Measurements from ENCODE around the gene DNAI4. TPM values are rescaled to one million over a fixed set of nuclear protein-coding genes. Genes with fewer than 3 reads are reported as not detected.
"Not testable (repeated sequence)": the region's sequence is repeated elsewhere in the genome, so short reads cannot be mapped to it uniquely, and the experiment has no call there.

The DNAI4 gene
- polyA plus RNA-seq, 1 of the 3 experiments (the other 2 are of a cell fraction): 1.3 TPM

DNA sequence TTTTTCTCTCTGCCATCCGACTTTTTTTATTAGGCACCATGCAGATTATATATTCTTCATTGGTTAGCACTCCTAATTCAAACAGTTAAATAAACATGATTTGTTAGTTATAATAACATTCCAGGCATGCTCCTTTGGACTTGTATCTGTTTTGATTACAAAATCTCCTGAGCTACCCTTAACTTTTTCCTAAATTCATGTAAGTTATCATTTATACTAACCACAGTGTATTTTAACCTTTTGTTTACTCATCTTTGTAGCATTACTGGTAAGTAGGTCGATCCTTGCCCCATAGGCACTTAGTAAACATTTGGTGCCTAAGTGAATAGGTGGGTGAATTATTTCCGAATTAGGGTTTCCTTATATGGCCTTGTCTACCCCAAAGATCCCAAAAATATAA is 43.9 kb upstream of the DNAI4 start (continued):
- no peak for TF ChIP-seq NRF1 (IDR thresholded peaks at IDR 0.05; ENCODE audit: low read depth, low read length)
- no peak for TF ChIP-seq RAD21 (IDR thresholded peaks at IDR 0.05; ENCODE audit: low read length)
- no peak for TF ChIP-seq RFX5 (IDR thresholded peaks at IDR 0.05; ENCODE audit: low read length)

DNA sequence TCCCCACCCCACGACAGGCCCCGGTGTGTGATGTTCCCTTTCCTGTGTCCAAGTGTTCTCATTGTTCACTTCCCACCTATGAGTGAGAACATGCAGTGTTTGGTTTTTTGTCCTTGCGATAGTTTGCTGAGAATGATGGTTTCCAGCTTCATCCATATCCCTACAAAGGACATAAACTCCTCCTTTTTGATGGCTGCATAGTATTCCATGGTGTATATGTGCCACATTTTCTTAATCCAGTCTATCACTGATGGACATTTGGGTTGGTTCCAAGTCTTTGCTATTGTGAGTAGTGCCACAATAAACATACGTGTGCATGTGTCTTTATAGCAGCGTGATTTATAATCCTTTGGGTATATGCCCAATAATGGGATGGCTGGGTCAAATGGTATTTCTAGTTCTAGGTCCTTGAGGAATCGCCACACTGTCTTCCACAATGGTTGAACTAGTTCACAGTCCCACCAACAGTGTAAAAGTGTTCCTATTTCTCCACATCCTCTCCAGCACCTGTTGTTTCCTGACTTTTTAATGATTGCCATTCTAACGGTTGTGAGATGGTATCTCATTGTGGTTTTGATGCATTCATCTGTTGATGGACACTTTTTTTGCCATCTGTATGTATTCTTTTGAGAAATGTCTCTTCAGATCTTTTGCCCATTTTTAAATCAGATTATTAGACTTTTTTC is 41.7 kb upstream of the DNAI4 start:
- H3K9me3 ChIP-seq; H3K27ac ChIP-seq (ENCODE audit: low read depth in 2 of 2, low read length in 1 of 2); H3K4me3 ChIP-seq (ENCODE audit: low read depth in 2 of 2, low read length in 1 of 2); DNase-seq; H3K27me3 ChIP-seq (ENCODE audit: insufficient read depth); H3F3A ChIP-seq (replicated peaks; ENCODE audit: insufficient read depth); H2AFZ ChIP-seq (ENCODE audit: low read depth); H3K4me2 ChIP-seq; POLR2A ChIA-PET; H3K4me1 ChIP-seq (ENCODE audit: control insufficient read depth in 1 of 2, insufficient read depth in 2 of 2, low read depth in 1 of 2, low read length in 1 of 2); H3K9ac ChIP-seq; H3K9me2 ChIP-seq; H4K20me1 ChIP-seq (ENCODE audit: insufficient read depth): not testable (repeated sequence)
- WGBS (ENCODE audit: low lambda C conversion rate): 99% methylated on average over 4 of the region's 7 CpGs
- peaks cover 71 to 87% of the 10 kb centered on the region in 2 experiments for H3K36me3 ChIP-seq (replicated peaks in 1 of 2; ENCODE audit: control insufficient read depth in 1 of 2, insufficient read depth in 2 of 2, low read length in 1 of 2)
- CTCF ChIA-PET: interaction anchor here (1.7 kb wide), 1 partner anchor 30 kb away, joined by 4 read pairs; no protein-coding TSS in a partner anchor
- peaks cover 11% of the 10 kb centered on the region for H3K79me2 ChIP-seq (ENCODE audit: insufficient read depth)

DNA sequence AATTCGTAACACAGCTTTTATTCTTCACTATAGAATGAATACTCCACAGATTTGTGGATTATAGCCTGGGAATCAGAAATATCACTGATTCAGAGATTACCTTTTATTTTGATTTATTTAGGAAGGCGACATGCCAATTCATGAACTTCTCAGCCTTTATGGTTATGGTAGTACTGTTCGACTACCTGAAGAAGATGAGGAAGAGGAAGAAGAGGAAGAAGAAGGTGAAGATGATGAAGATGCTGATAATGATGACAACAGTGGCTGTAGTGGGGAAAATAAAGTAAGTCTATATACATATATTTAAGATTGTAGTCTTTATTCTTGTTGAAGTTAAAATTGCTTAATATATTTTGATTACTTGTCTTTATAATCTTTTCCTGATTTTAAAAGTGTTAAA is 33.3 kb upstream of the DNAI4 start:
- Histone ChIP-seq H3K79me2 (ENCODE audit: insufficient read depth) (peaks cover 53% of the 10 kb centered on the region), H3K9me2 (no peaks in the 10 kb centered on the region; the same call in 1 of the 2 replicates), H4K20me1 (ENCODE audit: insufficient read depth) (peaks cover 8% of the 10 kb centered on the region; the same call in 1 of the 2 replicates), H3K36me3 (replicated peaks in 1 of 2; ENCODE audit: control insufficient read depth in 1 of 2, insufficient read depth in 2 of 2, low read length in 1 of 2) (peaks cover 79 to 82% of the 10 kb centered on the region in 2 experiments), H3K9ac (no peak overlapping the region), H3K27me3 (ENCODE audit: insufficient read depth) (no peaks in the 10 kb centered on the region), H3K4me3 (ENCODE audit: low read depth in 2 of 2, low read length in 1 of 2) (no peak overlapping the region), H3K9me3 (no peaks in the 10 kb centered on the region), H3F3A (replicated peaks; ENCODE audit: insufficient read depth) (peaks cover 13% of the 10 kb centered on the region), H3K4me2 (no peak overlapping the region), H3K27ac (ENCODE audit: low read depth in 2 of 2, low read length in 1 of 2) (no peak overlapping the region), H3K4me1 (ENCODE audit: control insufficient read depth in 1 of 2, insufficient read depth in 2 of 2, low read depth in 1 of 2, low read length in 1 of 2) (no peaks in the 10 kb centered on the region; a peak in 1 of 4 replicates), H2AFZ (ENCODE audit: low read depth) (no peak overlapping the region)
- WGBS (ENCODE audit: low lambda C conversion rate): over 99% methylated on average over 3 of the region's 3 CpGs
- ChIA-PET POLR2A (no interaction called here), CTCF (no interaction called here)
- DNase-seq: no peak
- TF ChIP-seq EP300 (IDR thresholded peaks at IDR 0.05; ENCODE audit: borderline replicate concordance in 1 of 2, low read depth in 1 of 2, low read length in 1 of 2) (no peak), TEAD4 (IDR thresholded peaks at IDR 0.05; ENCODE audit: borderline replicate concordance, insufficient read depth) (no peak), RCOR1 (IDR thresholded peaks at IDR 0.05; ENCODE audit: low read length) (no peak), TCF12 (IDR thresholded peaks at IDR 0.05) (no peak), TAF1 (IDR thresholded peaks at IDR 0.05; ENCODE audit: borderline replicate concordance, low read depth, low read length) (no peak), RFX5 (IDR thresholded peaks at IDR 0.05; ENCODE audit: low read length) (no peak), MEF2A (IDR thresholded peaks at IDR 0.05; ENCODE audit: borderline replicate concordance, low read depth) (no peak)
- TF ChIP-seq, protein P1, sequence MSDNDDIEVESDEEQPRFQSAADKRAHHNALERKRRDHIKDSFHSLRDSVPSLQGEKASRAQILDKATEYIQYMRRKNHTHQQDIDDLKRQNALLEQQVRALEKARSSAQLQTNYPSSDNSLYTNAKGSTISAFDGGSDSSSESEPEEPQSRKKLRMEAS (IDR thresholded peaks at IDR 0.05; ENCODE audit: low read depth): no peak
- TF ChIP-seq, protein P2, sequence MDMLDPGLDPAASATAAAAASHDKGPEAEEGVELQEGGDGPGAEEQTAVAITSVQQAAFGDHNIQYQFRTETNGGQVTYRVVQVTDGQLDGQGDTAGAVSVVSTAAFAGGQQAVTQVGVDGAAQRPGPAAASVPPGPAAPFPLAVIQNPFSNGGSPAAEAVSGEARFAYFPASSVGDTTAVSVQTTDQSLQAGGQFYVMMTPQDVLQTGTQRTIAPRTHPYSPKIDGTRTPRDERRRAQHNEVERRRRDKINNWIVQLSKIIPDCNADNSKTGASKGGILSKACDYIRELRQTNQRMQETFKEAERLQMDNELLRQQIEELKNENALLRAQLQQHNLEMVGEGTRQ (IDR thresholded peaks at IDR 0.05; ENCODE audit: borderline replicate concordance, low read depth, low read length): no peak
